Measurements from ENCODE around the gene PADI2. TPM values are rescaled to one million over a fixed set of nuclear protein-coding genes. Genes with fewer than 3 reads are reported as not detected.

The PADI2 gene
- total and polyA plus RNA-seq, 2 donors (not counting 3 experiments of a cell fraction or from before 2014, with no cell fraction given) = not detected

DNA sequence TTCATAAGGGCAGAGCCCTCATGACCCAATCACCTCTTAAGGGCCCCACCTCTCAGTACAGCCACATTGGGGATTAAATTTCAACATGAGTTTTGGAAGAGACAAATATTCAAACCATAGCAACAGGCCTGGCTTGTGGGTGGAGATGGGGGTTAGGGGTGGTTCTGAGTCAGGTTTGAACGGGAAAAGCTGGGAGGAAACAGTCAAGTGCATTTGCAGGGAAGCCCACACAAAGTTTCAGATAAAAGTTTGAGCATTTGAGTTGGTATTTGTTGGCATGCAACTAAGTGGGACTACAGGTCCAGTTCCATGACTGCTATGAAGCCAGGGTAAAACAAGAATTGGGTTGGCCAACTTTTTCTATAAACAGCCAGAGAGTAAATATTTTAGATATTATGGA, 21.0 kb upstream of the PADI2 start:
- Histone ChIP-seq H3K27ac (ENCODE audit: insufficient read depth, low read depth, low read length) (no peak overlapping the region), H3K4me2 (ENCODE audit: insufficient read depth, low read length) (no peak overlapping the region), H3K9me3 (replicated peaks; ENCODE audit: control insufficient read depth, insufficient read depth, low read length) (no peaks in the 10 kb centered on the region), H3K79me2 (ENCODE audit: control insufficient read depth, insufficient read depth, low read length) (no peaks in the 10 kb centered on the region), H3K36me3 (ENCODE audit: control insufficient read depth in 2 of 2, extremely low read depth in 1 of 2, insufficient read depth in 2 of 2, low read length in 2 of 2) (no peaks in the 10 kb centered on the region), H3K9ac (replicated peaks; ENCODE audit: extremely low read depth, insufficient read depth, low read length) (no peak overlapping the region), H3K4me3 (replicated peaks in 1 of 3; ENCODE audit: insufficient read depth in 1 of 3, low read depth in 1 of 3, low read length in 3 of 3) (no peak overlapping the region), H3K4me1 (ENCODE audit: control insufficient read depth, extremely low read depth, insufficient read depth, low read length) (no peaks in the 10 kb centered on the region), H3K27me3 (ENCODE audit: control insufficient read depth in 2 of 2, insufficient read depth in 2 of 2, low read length in 2 of 2) (peaks cover 0 to 15% of the 10 kb centered on the region in 2 experiments), H2AFZ (ENCODE audit: low read depth, low read length) (no peak overlapping the region), H4K20me1 (replicated peaks; ENCODE audit: control insufficient read depth, extremely low read depth, insufficient read depth, low read length) (no peaks in the 10 kb centered on the region), H3K9me1 (replicated peaks; ENCODE audit: control insufficient read depth, extremely low read depth, insufficient read depth, low read length) (no peaks in the 10 kb centered on the region)
- CTCF ChIA-PET = interaction anchor here (0.6 kb wide), 1 partner anchor 30 kb away, joined by 3 read pairs; no protein-coding TSS in a partner anchor
- intact Hi-C loops (cut with micrococcal nuclease) = no loop called here
- POLR2A ChIA-PET = no interaction called here
- DNase-seq (ENCODE audit: low read depth, low spot score) (no peak), FAIRE-seq (no peak)
- no TSS peak for BruUV-seq (replicated peaks)
- dilution Hi-C loops (cut with MboI; ENCODE audit: extremely low pct_ligation_motif_present, low sequenced_read_pairs) = no loop called here
- TF ChIP-seq MAX (IDR thresholded peaks at IDR 0.05; ENCODE audit: insufficient read depth, insufficient read length) (no peak), FOS (IDR thresholded peaks at IDR 0.05; ENCODE audit: borderline replicate concordance, insufficient read depth, low read length) (no peak), POLR2AphosphoS5 (IDR thresholded peaks at IDR 0.05; ENCODE audit: insufficient read depth, low read depth, low read length) (no peak), POLR2A (IDR thresholded peaks at IDR 0.05; ENCODE audit: low read depth, low read length) (no peak), GATA2 (IDR thresholded peaks at IDR 0.05; ENCODE audit: insufficient read depth, insufficient read length, low read depth, low read length) (no peak), CTCF (IDR thresholded peaks at IDR 0.05; ENCODE audit: extremely low read depth in 1 of 2, insufficient read depth in 1 of 2, low read depth in 1 of 2, low read length in 2 of 2) (no peak), JUN (IDR thresholded peaks at IDR 0.05; ENCODE audit: borderline replicate concordance, insufficient read depth, insufficient read length, low read depth) (no peak), MYC (IDR thresholded peaks at IDR 0.05; ENCODE audit: low read depth, low read length) (no peak), EZH2 (IDR thresholded peaks at IDR 0.05; ENCODE audit: borderline replicate concordance, low read depth, low read length, severe bottlenecking) (no peak)
